HG02840 (cell line): Measurements from ENCODE around the gene JAKMIP2.
"Not testable (repeated sequence)": the region's sequence is repeated elsewhere in the genome, so short reads cannot be mapped to it uniquely, and the experiment has no call there.

ENCODE experiments used
- ATAC-seq: cut with Tn5 transposase; IDR thresholded peaks from one replicate; pipeline ENCODE4 v1.9.1; 2021; ENCODE audit warnings: mild to moderate bottlenecking, moderate library complexity, moderate number of reproducible peaks; ENCODE audit not compliant: unreplicated experiment, low FRiP score

Gene JAKMIP2

GRCh38 chr5:147567917-147568598, 214.5 kb downstream of the JAKMIP2 start:
- no peak for ATAC-seq

GRCh38 chr5:147565524-147565923, 217.0 kb downstream of the JAKMIP2 start:
- ATAC-seq = no peak

GRCh38 chr5:147564124-147564486, 218.4 kb downstream of the JAKMIP2 start:
- no peak for ATAC-seq

- ATAC-seq = no peak
Observed at GRCh38 chr5:147563466-147564123, 218.9 kb downstream of the JAKMIP2 start.

- no peak for ATAC-seq
Observed at GRCh38 chr5:147561435-147561834, 221.1 kb downstream of the JAKMIP2 start.

GRCh38 chr5:147560718-147561331, 221.7 kb downstream of the JAKMIP2 start:
- no peak for ATAC-seq

- ATAC-seq = no peak
Observed at GRCh38 chr5:147559749-147560148, 222.8 kb downstream of the JAKMIP2 start.

GRCh38 chr5:147558826-147559225, 223.7 kb downstream of the JAKMIP2 start:
- ATAC-seq = no peak

GRCh38 chr5:147557876-147558745, 224.4 kb downstream of the JAKMIP2 start:
- ATAC-seq = no peak

- no peak for ATAC-seq
Observed at GRCh38 chr5:147555176-147555575, 227.4 kb downstream of the JAKMIP2 start.

- no peak for ATAC-seq
Observed at GRCh38 chr5:147554261-147554817, 228.2 kb downstream of the JAKMIP2 start.

GRCh38 chr5:147553817-147554216, 228.7 kb downstream of the JAKMIP2 start:
- ATAC-seq = not testable (repeated sequence)

GRCh38 chr5:147552897-147553296, 229.6 kb downstream of the JAKMIP2 start:
- ATAC-seq = no peak

GRCh38 chr5:147551677-147552076, 230.9 kb downstream of the JAKMIP2 start:
- no peak for ATAC-seq

- no peak for ATAC-seq
Observed at GRCh38 chr5:147547730-147548129, 234.8 kb downstream of the JAKMIP2 start.

GRCh38 chr5:147544556-147544955, 238.0 kb downstream of the JAKMIP2 start:
- no peak for ATAC-seq

GRCh38 chr5:147539053-147539452, 243.5 kb downstream of the JAKMIP2 start:
- no peak for ATAC-seq

- ATAC-seq = no peak
Observed at GRCh38 chr5:147538236-147538635, 244.3 kb downstream of the JAKMIP2 start.
